ENCODE measurements around the gene TAF1C. TPM values are rescaled to one million over a fixed set of nuclear protein-coding genes. Genes with fewer than 3 reads are reported as not detected.

The TAF1C gene
- total RNA-seq, 1 experiment from 2014 or later = 79.7 TPM

GRCh38 chr16:84137769-84138357 is 49.0 kb downstream of the TAF1C start:
- DNase-seq = no peak
- peaks cover 18% of the 10 kb centered on the region for H3K4me1 Mint-ChIP-seq (ENCODE audit: low read depth, unreplicated experiment)
- H3K36me3 Mint-ChIP-seq (ENCODE audit: insufficient read depth, unreplicated experiment) = no peaks in the 10 kb centered on the region
- no peaks in the 10 kb centered on the region for H3K27me3 Mint-ChIP-seq (ENCODE audit: insufficient read depth, unreplicated experiment)
- no peaks in the 10 kb centered on the region for H3K9me3 Mint-ChIP-seq (ENCODE audit: unreplicated experiment)
- H3K9me3 ChIP-seq = no peaks in the 10 kb centered on the region
- no peak overlapping the region for H3K27ac Mint-ChIP-seq (ENCODE audit: unreplicated experiment)
- H3K4me1 ChIP-seq = no peaks in the 10 kb centered on the region
- ChIA-PET POLR2A (no interaction called here), CTCF (no interaction called here)
- no peak overlapping the region for H3K4me3 ChIP-seq (ENCODE audit: low read depth, low read length)
- intact Hi-C loops (cut with micrococcal nuclease; ENCODE audit: unreplicated experiment) = no loop called here
- H3K4me3 Mint-ChIP-seq (ENCODE audit: unreplicated experiment) = no peak overlapping the region
- H3K36me3 ChIP-seq (ENCODE audit: control insufficient read depth, insufficient read depth, low read length) = no peaks in the 10 kb centered on the region
- no TSS peak for BruUV-seq (replicated peaks)
- H3K27me3 ChIP-seq (replicated peaks; ENCODE audit: control insufficient read depth, insufficient read depth, low read length) = no peaks in the 10 kb centered on the region
- TF ChIP-seq, protein P1, sequence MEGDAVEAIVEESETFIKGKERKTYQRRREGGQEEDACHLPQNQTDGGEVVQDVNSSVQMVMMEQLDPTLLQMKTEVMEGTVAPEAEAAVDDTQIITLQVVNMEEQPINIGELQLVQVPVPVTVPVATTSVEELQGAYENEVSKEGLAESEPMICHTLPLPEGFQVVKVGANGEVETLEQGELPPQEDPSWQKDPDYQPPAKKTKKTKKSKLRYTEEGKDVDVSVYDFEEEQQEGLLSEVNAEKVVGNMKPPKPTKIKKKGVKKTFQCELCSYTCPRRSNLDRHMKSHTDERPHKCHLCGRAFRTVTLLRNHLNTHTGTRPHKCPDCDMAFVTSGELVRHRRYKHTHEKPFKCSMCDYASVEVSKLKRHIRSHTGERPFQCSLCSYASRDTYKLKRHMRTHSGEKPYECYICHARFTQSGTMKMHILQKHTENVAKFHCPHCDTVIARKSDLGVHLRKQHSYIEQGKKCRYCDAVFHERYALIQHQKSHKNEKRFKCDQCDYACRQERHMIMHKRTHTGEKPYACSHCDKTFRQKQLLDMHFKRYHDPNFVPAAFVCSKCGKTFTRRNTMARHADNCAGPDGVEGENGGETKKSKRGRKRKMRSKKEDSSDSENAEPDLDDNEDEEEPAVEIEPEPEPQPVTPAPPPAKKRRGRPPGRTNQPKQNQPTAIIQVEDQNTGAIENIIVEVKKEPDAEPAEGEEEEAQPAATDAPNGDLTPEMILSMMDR (IDR thresholded peaks at IDR 0.05; ENCODE audit: insufficient read depth in 1 of 2, low read depth in 1 of 2, low read length in 1 of 2, severe bottlenecking in 1 of 2, unreplicated experiment in 1 of 2) = no peak

DNA sequence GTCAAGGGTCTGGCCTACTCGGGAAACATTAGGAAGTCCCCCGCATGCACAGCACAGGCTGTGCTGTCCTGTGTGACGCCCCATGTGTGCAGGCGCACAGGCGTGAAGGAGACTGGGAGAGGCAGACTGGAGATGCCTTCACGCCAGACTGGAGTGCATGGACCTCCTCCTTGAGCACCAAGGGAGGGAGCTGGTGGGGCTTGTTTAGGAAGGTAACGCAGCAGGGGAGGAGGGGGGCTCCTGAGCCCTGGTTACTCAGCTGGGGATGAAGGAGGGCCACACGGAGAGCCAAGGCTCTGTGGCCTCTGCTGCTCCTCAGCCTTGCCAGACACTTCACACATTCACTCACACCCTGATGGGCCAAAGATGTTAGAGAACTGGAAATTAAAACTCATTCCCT is 49.6 kb downstream of the TAF1C start:
- no peaks in the 10 kb centered on the region for H3K36me3 Mint-ChIP-seq (ENCODE audit: insufficient read depth, unreplicated experiment)
- no peak overlapping the region for H3K27ac Mint-ChIP-seq (ENCODE audit: unreplicated experiment)
- TF ChIP-seq, protein P1 (IDR thresholded peaks at IDR 0.05; ENCODE audit: insufficient read depth in 1 of 2, low read depth in 1 of 2, low read length in 1 of 2, severe bottlenecking in 1 of 2, unreplicated experiment in 1 of 2) = no peak
- intact Hi-C loops (cut with micrococcal nuclease; ENCODE audit: unreplicated experiment) = no loop called here
- H3K27me3 ChIP-seq (replicated peaks; ENCODE audit: control insufficient read depth, insufficient read depth, low read length) = no peaks in the 10 kb centered on the region
- no peaks in the 10 kb centered on the region for H3K36me3 ChIP-seq (ENCODE audit: control insufficient read depth, insufficient read depth, low read length)
- H3K4me1 ChIP-seq = no peaks in the 10 kb centered on the region
- H3K27me3 Mint-ChIP-seq (ENCODE audit: insufficient read depth, unreplicated experiment) = no peaks in the 10 kb centered on the region
- H3K4me1 Mint-ChIP-seq (ENCODE audit: low read depth, unreplicated experiment) = peaks cover 18% of the 10 kb centered on the region
- no peak overlapping the region for H3K4me3 ChIP-seq (ENCODE audit: low read depth, low read length)
- no peak for DNase-seq
- ChIA-PET CTCF (no interaction called here), POLR2A (no interaction called here)
- no peaks in the 10 kb centered on the region for H3K9me3 Mint-ChIP-seq (ENCODE audit: unreplicated experiment)
- no peaks in the 10 kb centered on the region for H3K9me3 ChIP-seq
- BruUV-seq (replicated peaks) = no TSS peak
- no peak overlapping the region for H3K4me3 Mint-ChIP-seq (ENCODE audit: unreplicated experiment)

DNA sequence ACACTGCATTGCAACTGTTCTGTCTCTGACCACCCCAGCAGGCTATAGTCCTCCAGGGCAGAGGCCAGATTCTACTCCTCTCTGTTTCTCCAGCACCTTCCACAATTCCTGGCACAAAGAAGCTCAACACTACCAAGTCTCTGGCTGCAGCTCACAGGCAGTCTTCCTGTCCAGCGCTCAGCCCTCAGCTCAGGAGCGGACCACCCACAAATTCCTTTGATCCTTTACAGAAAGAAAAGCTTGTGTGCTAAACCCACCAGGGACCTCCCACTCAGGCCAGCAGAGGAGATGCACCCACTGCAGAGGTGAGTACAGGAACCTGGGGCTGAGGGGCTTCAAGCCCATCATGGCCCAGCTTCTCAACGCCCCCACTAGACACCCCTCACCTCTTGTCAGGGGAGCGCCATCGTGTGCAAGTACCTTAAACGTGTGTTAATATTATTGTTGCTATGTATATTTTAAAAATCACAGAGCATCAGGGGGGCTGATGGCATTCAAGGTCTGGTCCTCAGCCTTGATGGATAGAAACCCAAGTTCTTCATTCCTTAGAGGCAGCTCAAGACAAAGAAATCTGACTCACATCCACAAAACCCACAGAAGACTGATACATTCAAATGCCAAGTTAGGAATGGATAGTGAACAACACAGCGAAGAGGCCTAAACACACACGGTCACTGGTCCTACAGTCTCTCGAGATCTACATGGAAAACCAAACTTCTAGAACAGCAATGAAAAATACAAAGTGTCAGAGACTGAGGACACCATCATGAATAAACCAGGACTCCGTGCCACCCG is 50.3 kb downstream of the TAF1C start:
- BruUV-seq (replicated peaks) = no TSS peak
- H3K27me3 ChIP-seq (replicated peaks; ENCODE audit: control insufficient read depth, insufficient read depth, low read length) = no peaks in the 10 kb centered on the region
- no peaks in the 10 kb centered on the region for H3K36me3 ChIP-seq (ENCODE audit: control insufficient read depth, insufficient read depth, low read length)
- no peak overlapping the region for H3K4me3 ChIP-seq (ENCODE audit: low read depth, low read length)
- Mint-ChIP-seq H3K4me1 (ENCODE audit: low read depth, unreplicated experiment) (peaks cover 13% of the 10 kb centered on the region), H3K4me3 (ENCODE audit: unreplicated experiment) (no peak overlapping the region), H3K36me3 (ENCODE audit: insufficient read depth, unreplicated experiment) (no peaks in the 10 kb centered on the region), H3K27me3 (ENCODE audit: insufficient read depth, unreplicated experiment) (no peaks in the 10 kb centered on the region), H3K27ac (ENCODE audit: unreplicated experiment) (no peak overlapping the region), H3K9me3 (ENCODE audit: unreplicated experiment) (no peaks in the 10 kb centered on the region)
- intact Hi-C loops (cut with micrococcal nuclease; ENCODE audit: unreplicated experiment) = no loop called here
- ChIA-PET CTCF (no interaction called here), POLR2A (no interaction called here)
- no peaks in the 10 kb centered on the region for H3K4me1 ChIP-seq
- H3K9me3 ChIP-seq = no peaks in the 10 kb centered on the region
- TF ChIP-seq, protein P1 (IDR thresholded peaks at IDR 0.05; ENCODE audit: insufficient read depth in 1 of 2, low read depth in 1 of 2, low read length in 1 of 2, severe bottlenecking in 1 of 2, unreplicated experiment in 1 of 2) = no peak
- DNase-seq = no peak
